Testis (tissue), 2 donors: ENCODE measurements around the gene SYVN1.

Experiments used
- POLR2A ChIP-seq: fragments of 450-650 bp; IDR thresholded peaks from one replicate; pipeline ENCODE4 v1.6.1; 2017; ENCODE audit warnings: antibody characterized with exemption, mild to moderate bottlenecking, moderate library complexity
- TF ChIP-seq, protein P1 (sequence below), 3 experiments: fragments of 450-650 bp in 2 of 3; fragments of 200-600 bp in 1 of 3; sonication (generic) in 1 of 3; IDR thresholded peaks; one replicate each; pipeline ENCODE4 v1.5.1; 2016 to 2019; ENCODE audit warnings: antibody characterized with exemption in 3 of 3, mild to moderate bottlenecking in 2 of 3, moderate library complexity in 1 of 3

DNA sequence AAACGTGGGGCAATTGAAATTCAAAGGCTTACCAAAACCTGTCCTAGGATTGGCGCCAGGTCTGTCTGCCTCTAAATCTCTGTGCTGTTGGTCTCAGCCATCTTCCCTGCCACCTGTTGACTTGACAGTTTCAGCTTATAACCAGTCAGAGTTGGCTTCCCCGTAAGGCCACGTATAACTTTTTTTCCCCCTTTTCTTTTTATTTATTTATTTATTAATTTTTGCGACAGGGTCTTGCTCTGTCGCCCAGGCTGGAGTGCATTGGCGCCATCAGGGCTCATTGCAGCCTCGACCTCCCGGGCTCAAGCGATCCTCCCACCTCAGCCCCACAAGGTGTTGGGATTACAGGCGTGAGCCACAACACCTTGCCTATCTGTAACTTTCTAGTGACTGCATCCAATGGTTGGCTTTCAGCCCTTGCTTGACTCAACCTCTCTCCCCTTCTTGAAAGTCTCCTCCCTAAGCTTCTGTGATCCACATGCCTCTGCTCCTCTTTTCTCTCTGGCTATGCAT lies 1.4 kb upstream of the SYVN1 start:
- TF ChIP-seq POLR2A: no peak
- TF ChIP-seq, protein P1, sequence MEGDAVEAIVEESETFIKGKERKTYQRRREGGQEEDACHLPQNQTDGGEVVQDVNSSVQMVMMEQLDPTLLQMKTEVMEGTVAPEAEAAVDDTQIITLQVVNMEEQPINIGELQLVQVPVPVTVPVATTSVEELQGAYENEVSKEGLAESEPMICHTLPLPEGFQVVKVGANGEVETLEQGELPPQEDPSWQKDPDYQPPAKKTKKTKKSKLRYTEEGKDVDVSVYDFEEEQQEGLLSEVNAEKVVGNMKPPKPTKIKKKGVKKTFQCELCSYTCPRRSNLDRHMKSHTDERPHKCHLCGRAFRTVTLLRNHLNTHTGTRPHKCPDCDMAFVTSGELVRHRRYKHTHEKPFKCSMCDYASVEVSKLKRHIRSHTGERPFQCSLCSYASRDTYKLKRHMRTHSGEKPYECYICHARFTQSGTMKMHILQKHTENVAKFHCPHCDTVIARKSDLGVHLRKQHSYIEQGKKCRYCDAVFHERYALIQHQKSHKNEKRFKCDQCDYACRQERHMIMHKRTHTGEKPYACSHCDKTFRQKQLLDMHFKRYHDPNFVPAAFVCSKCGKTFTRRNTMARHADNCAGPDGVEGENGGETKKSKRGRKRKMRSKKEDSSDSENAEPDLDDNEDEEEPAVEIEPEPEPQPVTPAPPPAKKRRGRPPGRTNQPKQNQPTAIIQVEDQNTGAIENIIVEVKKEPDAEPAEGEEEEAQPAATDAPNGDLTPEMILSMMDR (IDR thresholded peaks at IDR 0.05): no peak
